ENCODE data around the gene DLL1. TPM values are rescaled to one million over a fixed set of nuclear protein-coding genes. Genes with fewer than 3 reads are reported as not detected.

DLL1 gene
- total and polyA plus RNA-seq, 7 donors: 1.1 to 13.6 (median 4.6) TPM

DNA sequence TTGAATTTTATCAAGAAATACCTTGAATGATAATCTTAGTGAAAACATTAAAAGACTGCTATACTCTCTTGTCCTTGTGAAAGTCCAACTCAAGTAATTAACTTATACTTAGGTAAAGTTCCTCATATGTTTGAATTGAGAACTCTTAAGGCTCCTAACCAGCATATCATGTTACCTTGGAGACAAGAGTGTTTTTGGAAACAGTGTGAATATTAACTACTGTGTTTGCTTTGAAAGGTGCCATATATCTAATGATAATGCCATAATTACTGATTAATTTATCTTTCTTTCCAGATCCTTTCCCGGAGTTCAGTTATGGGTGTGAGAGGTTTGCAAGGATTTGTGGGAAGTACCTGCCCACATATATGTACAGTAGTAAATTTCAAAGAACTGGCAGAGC is 26.2 kb upstream of the DLL1 start:
- H3K27ac ChIP-seq: peak overlapping the region in 1 of 4 donors; percentile 8
- DNase-seq: no peak
- peaks cover 0 to 14% (median 6%) of the 10 kb centered on the region in 4 donors for H3K4me1 ChIP-seq
- peaks cover 2 to 34% (median 11%) of the 10 kb centered on the region in 4 donors for H3K36me3 ChIP-seq
- WGBS, 2 donors: 34 to 77% methylated on average over 1 of the region's 1 CpG
- no peaks in the 10 kb centered on the region for H3K9me3 ChIP-seq
- intact Hi-C loops (cut with DNase I): no loop called here
- no peaks in the 10 kb centered on the region for H3K27me3 ChIP-seq
- no peak overlapping the region for H3K4me3 ChIP-seq
- TF ChIP-seq, protein P1, sequence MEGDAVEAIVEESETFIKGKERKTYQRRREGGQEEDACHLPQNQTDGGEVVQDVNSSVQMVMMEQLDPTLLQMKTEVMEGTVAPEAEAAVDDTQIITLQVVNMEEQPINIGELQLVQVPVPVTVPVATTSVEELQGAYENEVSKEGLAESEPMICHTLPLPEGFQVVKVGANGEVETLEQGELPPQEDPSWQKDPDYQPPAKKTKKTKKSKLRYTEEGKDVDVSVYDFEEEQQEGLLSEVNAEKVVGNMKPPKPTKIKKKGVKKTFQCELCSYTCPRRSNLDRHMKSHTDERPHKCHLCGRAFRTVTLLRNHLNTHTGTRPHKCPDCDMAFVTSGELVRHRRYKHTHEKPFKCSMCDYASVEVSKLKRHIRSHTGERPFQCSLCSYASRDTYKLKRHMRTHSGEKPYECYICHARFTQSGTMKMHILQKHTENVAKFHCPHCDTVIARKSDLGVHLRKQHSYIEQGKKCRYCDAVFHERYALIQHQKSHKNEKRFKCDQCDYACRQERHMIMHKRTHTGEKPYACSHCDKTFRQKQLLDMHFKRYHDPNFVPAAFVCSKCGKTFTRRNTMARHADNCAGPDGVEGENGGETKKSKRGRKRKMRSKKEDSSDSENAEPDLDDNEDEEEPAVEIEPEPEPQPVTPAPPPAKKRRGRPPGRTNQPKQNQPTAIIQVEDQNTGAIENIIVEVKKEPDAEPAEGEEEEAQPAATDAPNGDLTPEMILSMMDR (IDR thresholded peaks at IDR 0.05): no peak
- TF ChIP-seq POLR2AphosphoS5 (IDR thresholded peaks at IDR 0.05) (no peak), EP300 (IDR thresholded peaks at IDR 0.05) (no peak), POLR2A (IDR thresholded peaks at IDR 0.05) (no peak)

DNA sequence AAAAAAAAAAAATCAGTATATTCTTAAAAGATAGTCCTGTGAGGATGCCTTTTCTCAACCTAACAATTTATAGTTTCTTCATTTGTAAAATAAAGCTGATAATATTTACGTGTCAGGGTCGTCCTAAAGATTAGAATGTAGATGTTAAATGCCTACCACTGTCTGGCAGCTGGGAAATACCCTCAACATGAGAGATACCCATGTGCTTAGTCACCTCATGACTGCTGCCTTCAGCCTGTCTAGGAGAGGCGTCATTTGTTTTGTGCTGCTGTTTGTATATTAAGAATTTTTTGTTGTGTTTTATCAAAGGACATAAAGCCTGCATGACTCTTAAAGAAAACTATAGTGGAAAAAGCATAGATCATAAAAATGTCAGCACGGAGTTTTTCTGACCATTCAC is 25.2 kb upstream of the DLL1 start:
- no peak for DNase-seq
- TF ChIP-seq POLR2A (IDR thresholded peaks at IDR 0.05) (no peak), POLR2AphosphoS5 (IDR thresholded peaks at IDR 0.05) (no peak), EP300 (IDR thresholded peaks at IDR 0.05) (no peak)
- TF ChIP-seq, protein P1 (IDR thresholded peaks at IDR 0.05): no peak
- intact Hi-C loops (cut with DNase I): no loop called here
- Histone ChIP-seq H3K27me3 (no peaks in the 10 kb centered on the region), H3K4me3 (no peak overlapping the region), H3K36me3 (peaks cover 2 to 24% (median 11%) of the 10 kb centered on the region in 4 donors), H3K27ac (no peak overlapping the region), H3K4me1 (peaks cover 0 to 14% (median 6%) of the 10 kb centered on the region in 4 donors), H3K9me3 (no peaks in the 10 kb centered on the region)
- 92 to 93% methylated on average over 4 of the region's 4 CpGs for WGBS, 2 donors

DNA sequence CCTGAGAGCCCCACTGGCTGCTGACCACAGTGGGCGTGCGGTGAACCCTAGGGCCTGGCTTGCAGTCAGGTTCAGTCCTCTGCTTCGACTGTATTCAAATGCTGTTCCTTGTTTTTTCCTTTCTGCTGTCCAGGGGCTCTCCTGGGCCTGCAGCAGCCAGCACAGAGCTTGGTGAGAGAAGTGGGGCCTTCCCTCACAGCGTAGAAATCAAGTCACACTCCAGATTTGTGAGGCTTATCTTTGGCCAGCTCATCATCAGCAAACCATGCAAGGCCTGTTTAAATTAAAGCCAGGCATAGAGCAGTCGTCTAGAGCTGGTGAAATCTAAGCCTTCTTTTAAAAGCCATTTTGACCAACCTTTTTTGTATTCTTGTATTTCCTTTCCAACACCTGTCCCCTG is 24.1 kb upstream of the DLL1 start:
- no peak for DNase-seq
- intact Hi-C loops (cut with DNase I): no loop called here
- WGBS, 2 donors: 91 to 93% methylated on average over 5 of the region's 5 CpGs
- H3K27ac ChIP-seq: no peak overlapping the region
- TF ChIP-seq POLR2AphosphoS5 (IDR thresholded peaks at IDR 0.05): no peak
- no peak for TF ChIP-seq EP300 (IDR thresholded peaks at IDR 0.05)
- TF ChIP-seq, protein P1 (IDR thresholded peaks at IDR 0.05): no peak
- no peak for TF ChIP-seq POLR2A (IDR thresholded peaks at IDR 0.05)
- H3K4me1 ChIP-seq: peaks cover 0 to 20% (median 9%) of the 10 kb centered on the region in 4 donors
- H3K4me3 ChIP-seq: no peak overlapping the region
- peaks cover 2 to 21% (median 11%) of the 10 kb centered on the region in 4 donors for H3K36me3 ChIP-seq
- no peaks in the 10 kb centered on the region for H3K9me3 ChIP-seq
- no peaks in the 10 kb centered on the region for H3K27me3 ChIP-seq

DNA sequence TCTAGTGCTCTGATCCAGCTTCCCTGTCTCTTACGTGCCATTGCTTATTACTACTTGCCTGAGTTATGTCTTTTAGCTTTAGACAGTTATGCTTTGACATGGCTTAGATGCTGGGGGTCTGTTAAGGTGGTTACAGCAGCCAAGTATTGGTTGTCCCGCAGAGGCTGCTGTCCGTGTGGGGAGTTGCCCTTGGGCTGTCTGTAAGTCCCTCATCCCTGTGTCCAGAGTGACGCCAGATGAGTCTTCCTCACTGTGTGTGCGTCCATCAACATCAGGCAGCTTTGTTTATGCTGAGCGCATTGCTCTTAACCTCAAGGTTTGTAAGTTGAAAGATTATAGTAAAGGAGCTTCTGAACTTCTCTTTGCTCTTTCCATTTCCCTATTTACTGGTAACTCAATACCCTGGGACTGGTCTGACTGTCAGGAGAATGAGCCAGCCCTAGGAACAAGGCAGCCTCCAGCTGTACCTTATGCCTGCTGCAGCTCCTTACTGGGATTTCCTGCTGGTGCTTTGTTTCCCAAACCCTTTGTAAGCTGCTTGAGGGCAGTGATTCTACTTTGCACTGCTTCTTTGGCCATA is 22.9 kb upstream of the DLL1 start:
- intact Hi-C loops (cut with DNase I): no loop called here
- no peaks in the 10 kb centered on the region for H3K27me3 ChIP-seq
- H3K36me3 ChIP-seq: peaks cover 2 to 14% (median 9%) of the 10 kb centered on the region in 4 donors
- peaks cover 0 to 30% (median 10%) of the 10 kb centered on the region in 4 donors for H3K4me1 ChIP-seq
- 88 to 91% methylated on average over 6 of the region's 6 CpGs for WGBS, 2 donors
- DNase-seq: no peak
- H3K4me3 ChIP-seq: no peak overlapping the region
- no peak overlapping the region for H3K27ac ChIP-seq
- no peak for TF ChIP-seq EP300 (IDR thresholded peaks at IDR 0.05)
- TF ChIP-seq, protein P1 (IDR thresholded peaks at IDR 0.05): no peak
- TF ChIP-seq POLR2AphosphoS5 (IDR thresholded peaks at IDR 0.05): no peak
- TF ChIP-seq POLR2A (IDR thresholded peaks at IDR 0.05): no peak
- H3K9me3 ChIP-seq: no peaks in the 10 kb centered on the region

DNA sequence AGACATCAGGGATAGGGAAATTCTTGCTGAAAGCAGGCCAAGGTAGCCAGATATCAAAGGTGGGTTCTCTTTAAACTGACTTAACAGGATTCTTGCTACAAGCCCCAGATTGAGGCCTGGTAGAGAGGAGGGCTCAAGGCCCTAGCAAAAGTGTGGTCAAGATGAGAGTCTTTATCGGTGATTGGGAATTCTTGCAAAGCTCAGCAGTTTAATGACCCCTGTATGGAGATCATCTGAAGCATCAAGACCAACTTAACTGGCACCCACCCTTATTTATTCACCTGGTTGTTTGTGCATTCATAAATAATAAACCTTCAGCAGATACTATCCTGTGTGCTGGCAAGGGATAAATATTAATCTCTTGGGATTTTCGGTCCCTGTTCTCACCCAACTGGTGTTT is 22.0 kb upstream of the DLL1 start:
- intact Hi-C loops (cut with DNase I): no loop called here
- H3K36me3 ChIP-seq: peaks cover 2 to 7% (median 4%) of the 10 kb centered on the region in 4 donors
- no peak overlapping the region for H3K4me3 ChIP-seq
- H3K9me3 ChIP-seq: no peaks in the 10 kb centered on the region
- peaks cover 0 to 39% (median 20%) of the 10 kb centered on the region in 4 donors for H3K4me1 ChIP-seq
- no peak for TF ChIP-seq EP300 (IDR thresholded peaks at IDR 0.05)
- TF ChIP-seq POLR2AphosphoS5 (IDR thresholded peaks at IDR 0.05): no peak
- TF ChIP-seq, protein P1 (IDR thresholded peaks at IDR 0.05): no peak
- TF ChIP-seq POLR2A (IDR thresholded peaks at IDR 0.05): no peak
- DNase-seq: no peak
- H3K27ac ChIP-seq: no peak overlapping the region
- no peaks in the 10 kb centered on the region for H3K27me3 ChIP-seq
- WGBS, 2 donors: 97 to 99% methylated on average over 2 of the region's 2 CpGs

Data from sigmoid colon (tissue), 7 donors.